GM12878 (cell line): Measurements from ENCODE around the gene RCAN2.

Experiments
- ELK1 ChIP-seq: IDR thresholded peaks from 2 replicates; pipeline ENCODE4 v1.6.1; 2012; ENCODE audit warnings: low read depth, low read length, improper control_type of control experiment
- ZNF24 ChIP-seq: fragments of 450-650 bp; IDR thresholded peaks from 2 replicates; pipeline ENCODE4 v1.6.1; 2017; ENCODE audit warnings: antibody characterized with exemption, mild to moderate bottlenecking

GRCh38 chr6:46262928-46263706, 228.1 kb downstream of the RCAN2 start:
- TF ChIP-seq ZNF24 = no peak
- no peak for TF ChIP-seq ELK1
